Endothelial cell of umbilical vein (primary cell): ENCODE results near the gene IRF2BPL. TPM values are rescaled to one million over a fixed set of nuclear protein-coding genes. Genes with fewer than 3 reads are reported as not detected.

Experiments used
- BruUV-seq: library from RNA; stranded (reverse); fragments of 400-500 nt; replicated peaks from 2 replicates; lab custom pipeline; 2021; lab: Mats Ljungman, UMichigan
- CTCF ChIA-PET: fragments of 300-600, 350-600 bp; sonication (Branson Sonifier 250); formaldehyde crosslinking; loops from one replicate; lab custom pipeline; 2021; ENCODE audit warnings: antibody characterized with exemption, inconsistent platforms; lab: Charles Lee
- POLR2A ChIA-PET: fragments of 300-600, 350-600 bp; sonication (Branson Sonifier 250); formaldehyde crosslinking; loops from one replicate; lab custom pipeline; 2021; ENCODE audit warnings: antibody characterized with exemption, inconsistent platforms; lab: Charles Lee
- DNase-seq: peaks from one replicate; pipeline ENCODE4 v3.0.0-alpha.2; 2011; ENCODE audit warnings: low read depth, low spot score
- FAIRE-seq: peaks from 2 replicates; lab custom pipeline; 2011; peaks lifted over from hg19 to GRCh38; lab: Jason Lieb, UNC
- H2AFZ ChIP-seq: 2 replicates; pipeline ENCODE4 v1.6.0; 2012; ENCODE audit warnings: low read depth, low read length, control low read depth, inconsistent platforms
- H3K27ac ChIP-seq: 2 replicates; pipeline ENCODE4 v1.5.1; 2011; ENCODE audit warnings: low read depth, mild to moderate bottlenecking, control low read depth, low read length, moderate library complexity; ENCODE audit not compliant: insufficient read depth
- H3K27me3 ChIP-seq, 2 experiments: 2 replicates each; pipeline versions ENCODE4 v1.6.0 to v1.6.1; 2011; ENCODE audit warnings: low read length in 2 of 2, mixed read lengths in 1 of 2; ENCODE audit not compliant: control insufficient read depth in 2 of 2, insufficient read depth in 2 of 2
- H3K36me3 ChIP-seq, 2 experiments: 2 replicates in 1 of 2; 3 replicates in 1 of 2; pipeline ENCODE4 v1.5.1; 2011; ENCODE audit warnings: low read length in 2 of 2, mild to moderate bottlenecking in 1 of 2, moderate library complexity in 1 of 2; ENCODE audit not compliant: control insufficient read depth in 2 of 2, insufficient read depth in 2 of 2; ENCODE audit errors: extremely low read depth in 1 of 2
- H3K4me1 ChIP-seq: 3 replicates; pipeline ENCODE4 v1.5.1; 2011; ENCODE audit warnings: mild to moderate bottlenecking, low read length; ENCODE audit not compliant: control insufficient read depth, insufficient read depth; ENCODE audit errors: extremely low read depth
- H3K4me2 ChIP-seq: 2 replicates; pipeline ENCODE4 v1.6.1; 2011; ENCODE audit warnings: low read length, control low read depth, mixed read lengths; ENCODE audit not compliant: insufficient read depth
- H3K4me3 ChIP-seq, 3 experiments: fragments of 200-600 bp in 1 of 3; sonication (generic), shearing (Covaris generic) in 1 of 3; replicated peaks in 1 of 3; 2 replicates each; pipeline ENCODE4 v1.5.1; 2011 to 2016; ENCODE audit warnings: control low read depth in 3 of 3, low read length in 3 of 3, mild to moderate bottlenecking in 2 of 3, inconsistent platforms in 1 of 3, low read depth in 1 of 3, moderate library complexity in 1 of 3; ENCODE audit not compliant: insufficient read depth in 1 of 3
- H3K79me2 ChIP-seq: 2 replicates; pipeline ENCODE4 v1.6.0; 2012; ENCODE audit warnings: low read length, inconsistent platforms; ENCODE audit not compliant: control insufficient read depth, insufficient read depth
- H3K9ac ChIP-seq: replicated peaks from 2 replicates; pipeline ENCODE3; 2011; ENCODE audit warnings: low read length, control low read depth; ENCODE audit not compliant: insufficient read depth; ENCODE audit errors: extremely low read depth
- H3K9me1 ChIP-seq: replicated peaks from 3 replicates; pipeline ENCODE4 v1.6.0; 2011; ENCODE audit warnings: mild to moderate bottlenecking, low read length; ENCODE audit not compliant: control insufficient read depth, insufficient read depth; ENCODE audit errors: extremely low read depth
- H3K9me3 ChIP-seq: replicated peaks from 2 replicates; pipeline ENCODE4 v1.5.1; 2012; ENCODE audit warnings: low read length, inconsistent platforms; ENCODE audit not compliant: control insufficient read depth, insufficient read depth
- H4K20me1 ChIP-seq: replicated peaks from 2 replicates; pipeline ENCODE3; 2011; ENCODE audit warnings: mild to moderate bottlenecking, low read length; ENCODE audit not compliant: control insufficient read depth, insufficient read depth; ENCODE audit errors: extremely low read depth
- CTCF ChIP-seq, 2 donors: IDR thresholded peaks; 1 replicate in 1 of 2; 2 replicates in 1 of 2; pipeline ENCODE4 v1.5.1; 2011; ENCODE audit warnings: low read length in 2 of 2, mild to moderate bottlenecking in 2 of 2, moderate library complexity in 2 of 2, control low read depth in 1 of 2, inconsistent platforms in 1 of 2, low read depth in 1 of 2; ENCODE audit not compliant: insufficient read depth in 1 of 2; ENCODE audit errors: extremely low read depth in 1 of 2
- EZH2 ChIP-seq: IDR thresholded peaks from 2 replicates; pipeline ENCODE4 v1.6.1; 2012; ENCODE audit warnings: borderline replicate concordance, low read depth, mild to moderate bottlenecking, moderate library complexity, low read length, inconsistent platforms; ENCODE audit not compliant: severe bottlenecking
- FOS ChIP-seq: IDR thresholded peaks from 2 replicates; pipeline ENCODE4 v1.6.1; 2011; ENCODE audit warnings: mild to moderate bottlenecking, low read length, moderate library complexity, borderline replicate concordance; ENCODE audit not compliant: insufficient read depth
- GATA2 ChIP-seq: IDR thresholded peaks from 2 replicates; pipeline ENCODE4 v1.7.0; 2011; ENCODE audit warnings: low read depth, mild to moderate bottlenecking, moderate library complexity, mixed read lengths, low read length; ENCODE audit not compliant: insufficient read length, insufficient read depth
- JUN ChIP-seq: IDR thresholded peaks from 2 replicates; pipeline ENCODE4 v1.6.1; 2011; ENCODE audit warnings: borderline replicate concordance, low read depth; ENCODE audit not compliant: insufficient read length, insufficient read depth
- MAX ChIP-seq: IDR thresholded peaks from 2 replicates; pipeline ENCODE4 v1.6.1; 2011; ENCODE audit not compliant: insufficient read depth, insufficient read length
- MYC ChIP-seq: IDR thresholded peaks from one replicate; pipeline ENCODE4 v1.6.1; 2011; ENCODE audit warnings: mild to moderate bottlenecking, low read depth, low read length
- POLR2A ChIP-seq: IDR thresholded peaks from 2 replicates; pipeline ENCODE4 v1.6.1; 2012; ENCODE audit warnings: low read depth, mild to moderate bottlenecking, control low read depth, low read length
- POLR2AphosphoS5 ChIP-seq: IDR thresholded peaks from 2 replicates; pipeline ENCODE4 v1.6.1; 2012; ENCODE audit warnings: low read depth, mild to moderate bottlenecking, control low read depth, low read length, moderate library complexity; ENCODE audit not compliant: insufficient read depth
- dilution Hi-C: fragments of 300-500 bp; cut with MboI; formaldehyde crosslinking; loops from one replicate; pipeline ENCODE4 v1.15.0; 2019; ENCODE audit warnings: low sequenced_read_pairs; ENCODE audit not compliant: extremely low pct_ligation_motif_present
- intact Hi-C: fragments of 100-400 bp; cut with micrococcal nuclease; formaldehyde crosslinking; loops from one replicate; pipeline ENCODE4 v1.10.0; 2022
- polyA plus RNA-seq, 4 experiments: library from polyadenylated mRNA; depleted of rRNA in 3 of 4; stranded (reverse) in 3 of 4; unstranded in 1 of 4; fragments of >200 nt; gene quantifications; 2 replicates each; pipeline versions ENCODE4 v1.2.1 to v1.2.3, GENCODE V29; 2011 to 2012; ENCODE audit warnings: missing spikeins in 1 of 4
- total RNA-seq: library from RNA; stranded (reverse); gene quantifications from 2 replicates; pipeline ENCODE4 v1.2.3, GENCODE V29; 2021

Gene IRF2BPL
- total and polyA plus RNA-seq, 2 donors (not counting 3 experiments of a cell fraction or from before 2014, with no cell fraction given) = 9.3 to 23.3 TPM

GRCh38 chr14:77006132-77006531, 22.4 kb downstream of the IRF2BPL start:
- Histone ChIP-seq H4K20me1 (no peaks in the 10 kb centered on the region), H3K9ac (no peak overlapping the region), H2AFZ (no peak overlapping the region), H3K4me2 (no peak overlapping the region), H3K27ac (no peak overlapping the region), H3K9me3 (no peaks in the 10 kb centered on the region), H3K36me3 (no peaks in the 10 kb centered on the region), H3K9me1 (no peaks in the 10 kb centered on the region), H3K4me3 (no peak overlapping the region), H3K27me3 (no peaks in the 10 kb centered on the region), H3K79me2 (no peaks in the 10 kb centered on the region), H3K4me1 (no peaks in the 10 kb centered on the region)
- DNase-seq (no peak), FAIRE-seq (no peak)
- intact Hi-C loops (no loop called here), dilution Hi-C loops (no loop called here)
- TF ChIP-seq MAX (no peak), MYC (no peak), GATA2 (no peak)
- BruUV-seq = no TSS peak
- ChIA-PET CTCF (interaction anchor here (1.4 kb wide), 1 partner anchor 18 kb away, joined by 3 read pairs; no protein-coding TSS in a partner anchor), POLR2A (no interaction called here)

GRCh38 chr14:77005559-77005958, 22.9 kb downstream of the IRF2BPL start:
- ChIA-PET CTCF (interaction anchor here (1.3 to 1.4 kb wide), 2 partner anchors 18 to 92 kb away, joined by 3 read pairs; no protein-coding TSS in a partner anchor), POLR2A (no interaction called here)
- Histone ChIP-seq H3K27ac (no peak overlapping the region), H3K9me1 (no peaks in the 10 kb centered on the region), H3K36me3 (no peaks in the 10 kb centered on the region), H3K4me2 (no peak overlapping the region), H3K9ac (no peak overlapping the region), H2AFZ (no peak overlapping the region), H3K9me3 (no peaks in the 10 kb centered on the region), H3K27me3 (no peaks in the 10 kb centered on the region), H3K4me3 (no peak overlapping the region), H3K4me1 (peaks cover 3% of the 10 kb centered on the region), H3K79me2 (no peaks in the 10 kb centered on the region), H4K20me1 (no peaks in the 10 kb centered on the region)
- dilution Hi-C loops = no loop called here
- DNase-seq = no peak
- intact Hi-C loops = no loop called here
- TF ChIP-seq MYC = no peak
- no peak for TF ChIP-seq JUN
- no peak for TF ChIP-seq CTCF (IDR thresholded peaks at IDR 0.05; ENCODE audit: extremely low read depth in 1 of 2, insufficient read depth in 1 of 2, low read depth in 1 of 2, low read length in 2 of 2)
- TF ChIP-seq POLR2AphosphoS5 = no peak
- no peak for TF ChIP-seq GATA2
- no peak for TF ChIP-seq FOS
- TF ChIP-seq EZH2 = no peak
- TF ChIP-seq MAX = no peak
- no peak for TF ChIP-seq POLR2A
- no TSS peak for BruUV-seq
- FAIRE-seq = no peak
